NCI-H345 (cell line): ENCODE results near the gene TM9SF3.

Experiments
- DNase-seq: peaks from one replicate; lab custom pipeline; 2025; lab: John Stamatoyannopoulos, UW

The TM9SF3 gene

DNA sequence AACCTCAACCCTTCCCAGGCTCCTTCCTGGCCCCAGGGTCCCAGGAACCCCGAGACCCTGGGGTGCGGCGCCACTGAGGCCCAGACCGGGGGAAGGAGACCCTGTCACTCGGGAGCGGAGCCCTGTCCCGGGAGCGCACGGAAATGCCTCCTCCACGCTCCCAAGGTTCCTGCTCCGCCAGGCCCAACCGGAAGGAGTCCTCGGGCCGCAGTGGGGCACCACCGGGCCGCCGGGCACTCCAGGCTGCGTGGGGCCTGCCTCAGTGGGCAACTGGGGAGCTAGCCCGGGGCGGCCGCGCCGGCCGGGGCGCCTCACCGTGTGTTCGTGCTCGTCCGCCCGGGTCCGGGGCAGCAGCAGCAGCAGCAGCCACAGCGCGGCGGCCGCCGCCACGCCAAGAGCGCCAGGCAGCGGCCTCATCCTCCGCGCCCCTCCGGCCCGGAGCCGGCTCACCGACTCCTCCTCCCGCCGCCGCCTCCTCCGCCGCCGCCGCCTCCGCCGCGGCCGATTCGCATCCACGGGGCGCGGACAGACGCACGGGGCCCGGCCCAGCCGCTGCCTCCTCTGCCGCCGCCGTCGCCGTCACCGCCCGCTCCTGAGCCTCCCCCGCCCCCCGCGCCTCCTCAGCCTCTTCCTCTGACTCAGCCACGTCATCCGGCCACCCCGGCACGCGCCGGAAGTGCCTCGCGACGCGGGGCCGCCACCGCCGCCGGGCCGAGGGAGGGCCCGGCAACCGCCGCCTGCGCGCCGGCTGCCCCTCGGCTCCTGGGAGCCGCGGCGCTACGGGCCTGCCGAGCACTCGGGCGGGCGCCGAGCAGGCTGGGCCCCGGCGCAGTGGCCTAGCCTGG, at the start of gene TM9SF3:
Gene TM9SF3, minus strand, starts transcription at position 594 of the 845 bp plus-strand sequence. Its CDS starts 177 bp downstream, at position 417.
- DNase-seq: peak; percentile 80

DNA sequence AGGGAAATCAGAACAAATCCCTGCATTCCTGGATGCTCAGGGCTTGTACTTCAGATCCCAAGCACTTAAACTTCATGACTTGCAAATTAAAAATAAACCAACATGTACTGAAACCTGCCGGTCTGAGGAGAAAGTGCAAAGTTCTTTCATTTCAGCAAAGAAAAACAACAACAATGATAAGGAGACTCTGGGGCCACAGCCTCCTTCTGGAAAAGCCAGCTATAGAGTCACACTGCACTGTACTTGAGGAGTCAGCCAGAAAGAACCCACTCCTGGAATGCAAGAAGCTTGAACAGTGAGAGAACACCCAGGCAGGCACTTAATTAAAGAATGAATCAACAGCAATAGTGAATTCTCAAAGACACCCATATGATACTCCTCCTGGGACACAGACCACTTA, 49.7 kb upstream of the TM9SF3 start:
- DNase-seq: no peak

GRCh38 chr10:96632974-96633710, 46.3 kb upstream of the TM9SF3 start:
- DNase-seq: no peak

DNA sequence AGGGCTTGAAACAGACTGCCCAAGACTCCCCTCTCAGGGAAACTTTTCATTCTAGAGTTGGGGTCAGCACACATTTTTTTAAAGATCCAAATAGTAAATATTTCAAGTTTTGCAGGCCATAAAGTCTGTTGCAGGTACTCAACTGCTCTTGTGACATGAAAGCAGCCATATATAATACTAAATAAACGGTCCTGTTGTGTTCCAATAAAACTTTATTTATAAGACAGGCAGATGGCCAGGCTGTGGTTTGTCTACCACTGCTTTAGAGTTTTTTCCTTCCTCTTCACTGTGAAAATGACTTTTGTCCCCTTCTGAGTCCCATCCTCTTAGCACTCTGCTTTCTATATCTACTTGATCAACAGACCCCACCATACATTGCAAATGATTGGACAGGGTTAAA, 40.5 kb upstream of the TM9SF3 start:
- DNase-seq: no peak

GRCh38 chr10:96626795-96627194, 40.0 kb upstream of the TM9SF3 start:
- no peak for DNase-seq

GRCh38 chr10:96625173-96625572, 38.4 kb upstream of the TM9SF3 start:
- DNase-seq: no peak

DNA sequence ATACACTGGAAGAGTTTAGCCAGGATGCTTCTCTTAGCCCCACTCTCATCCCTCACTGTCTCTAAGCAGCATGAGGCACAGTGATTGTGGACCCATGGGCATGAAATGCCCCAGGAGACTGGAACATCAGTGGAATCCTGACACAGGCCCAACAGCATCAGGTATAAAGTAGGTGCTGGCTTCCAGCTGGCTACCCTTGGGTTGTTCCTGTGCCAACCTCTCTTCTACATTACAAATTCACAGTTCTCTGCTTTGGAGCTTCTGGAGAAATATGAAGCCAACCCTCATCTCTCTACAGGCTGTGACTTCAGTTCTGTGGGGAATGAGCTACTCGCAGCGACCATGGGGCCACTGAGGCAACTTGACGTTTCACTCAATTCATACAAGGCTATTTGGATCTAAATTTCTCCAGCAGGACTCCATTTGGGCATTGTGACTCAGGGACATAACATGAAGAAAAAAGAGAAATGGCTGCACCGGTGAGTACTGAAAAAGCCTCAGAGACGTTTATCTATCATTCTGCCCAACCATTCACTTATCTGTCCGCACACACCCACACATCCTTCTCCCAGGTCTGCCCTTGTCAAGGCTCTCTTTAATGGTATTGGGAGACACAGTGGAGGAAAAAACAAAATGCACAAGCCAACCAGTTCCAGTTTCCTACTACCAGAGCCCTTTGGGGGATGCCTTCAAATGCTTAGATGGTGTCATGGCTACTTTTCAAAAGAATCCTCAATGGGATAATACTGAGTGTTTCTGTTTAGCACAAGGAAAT, 35.4 kb upstream of the TM9SF3 start:
- DNase-seq: no peak

GRCh38 chr10:96619796-96620773, 33.3 kb upstream of the TM9SF3 start:
- DNase-seq: peak; percentile 69

DNA sequence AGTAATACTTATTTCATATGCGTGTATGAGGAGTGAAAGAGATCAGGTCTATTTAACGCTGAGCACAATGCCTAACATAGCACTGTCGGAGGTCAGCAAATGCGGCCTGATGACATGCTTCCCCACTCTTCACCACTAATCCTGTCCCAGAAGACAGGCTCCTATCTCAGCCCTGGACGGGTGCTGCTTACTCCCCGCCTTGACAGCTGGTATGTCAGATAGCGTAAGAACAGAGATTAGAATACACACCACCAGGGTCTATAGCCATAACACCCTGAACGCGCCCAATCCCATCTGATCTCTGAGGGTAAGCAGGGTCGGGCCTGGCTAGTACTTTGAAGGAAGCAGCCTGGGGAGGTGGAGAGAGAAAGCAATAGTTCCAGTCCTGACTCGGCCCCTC, 32.3 kb upstream of the TM9SF3 start:
- peak; percentile 32 for DNase-seq

DNA sequence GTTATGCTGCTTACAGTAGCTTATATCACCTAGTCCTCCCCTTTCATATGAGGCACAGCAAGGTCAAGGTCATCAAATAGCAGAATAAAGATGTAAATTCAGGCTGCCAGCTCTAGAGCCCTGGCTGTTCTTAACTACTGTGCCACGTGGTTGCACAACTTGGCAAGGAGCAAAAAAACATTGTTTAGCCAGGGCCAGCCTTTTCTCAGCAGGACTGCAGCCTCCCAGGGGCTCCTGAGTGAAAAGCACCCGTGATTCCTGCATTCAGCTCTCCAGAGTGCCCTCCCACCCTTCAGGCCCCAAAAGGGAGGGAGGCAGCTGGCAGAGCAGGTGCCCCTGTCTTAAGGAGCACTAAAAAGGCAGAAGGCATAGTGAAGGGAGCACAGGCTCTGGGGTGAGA, 31.8 kb upstream of the TM9SF3 start:
- peak; percentile 73 for DNase-seq

DNA sequence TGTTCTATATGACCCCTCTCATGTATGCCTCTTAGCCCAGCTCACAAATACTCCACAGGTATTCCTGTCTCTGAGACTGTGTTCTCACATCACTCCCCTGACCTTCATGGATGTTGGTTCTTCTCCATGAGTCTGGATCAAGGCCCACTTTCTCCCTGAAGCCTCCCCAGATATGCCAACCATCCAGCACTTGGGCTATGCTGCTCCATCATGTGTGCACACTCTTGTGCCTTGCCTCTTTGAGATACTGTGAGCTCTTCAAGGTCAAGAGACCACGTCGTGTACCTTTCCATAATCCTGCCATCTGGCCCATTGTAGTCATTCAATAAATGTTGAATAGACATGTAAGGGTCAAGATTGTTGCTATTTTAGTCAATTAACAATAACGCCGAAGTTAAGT, 30.1 kb upstream of the TM9SF3 start:
- DNase-seq: no peak

GRCh38 chr10:96614515-96614914, 27.7 kb upstream of the TM9SF3 start:
- no peak for DNase-seq

DNA sequence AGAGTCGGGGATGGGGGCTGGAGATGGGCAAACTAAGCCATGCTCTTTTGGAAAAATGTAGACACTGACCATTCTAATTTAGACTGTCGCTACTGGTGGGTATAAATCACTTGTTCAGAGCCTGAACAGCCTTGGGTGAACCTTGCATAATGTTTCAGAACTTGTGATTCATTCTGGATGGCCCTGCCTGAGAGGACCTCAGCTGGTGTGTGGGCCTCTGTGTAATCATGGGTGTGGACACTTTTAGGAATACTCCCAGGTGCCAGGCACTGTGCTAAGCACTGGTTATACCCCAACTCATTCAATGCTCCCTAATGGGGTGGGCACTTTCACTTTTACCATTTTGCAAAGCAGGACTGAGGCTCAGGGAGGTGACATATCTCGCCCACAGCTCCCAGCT, 26.8 kb upstream of the TM9SF3 start:
- no peak for DNase-seq

DNA sequence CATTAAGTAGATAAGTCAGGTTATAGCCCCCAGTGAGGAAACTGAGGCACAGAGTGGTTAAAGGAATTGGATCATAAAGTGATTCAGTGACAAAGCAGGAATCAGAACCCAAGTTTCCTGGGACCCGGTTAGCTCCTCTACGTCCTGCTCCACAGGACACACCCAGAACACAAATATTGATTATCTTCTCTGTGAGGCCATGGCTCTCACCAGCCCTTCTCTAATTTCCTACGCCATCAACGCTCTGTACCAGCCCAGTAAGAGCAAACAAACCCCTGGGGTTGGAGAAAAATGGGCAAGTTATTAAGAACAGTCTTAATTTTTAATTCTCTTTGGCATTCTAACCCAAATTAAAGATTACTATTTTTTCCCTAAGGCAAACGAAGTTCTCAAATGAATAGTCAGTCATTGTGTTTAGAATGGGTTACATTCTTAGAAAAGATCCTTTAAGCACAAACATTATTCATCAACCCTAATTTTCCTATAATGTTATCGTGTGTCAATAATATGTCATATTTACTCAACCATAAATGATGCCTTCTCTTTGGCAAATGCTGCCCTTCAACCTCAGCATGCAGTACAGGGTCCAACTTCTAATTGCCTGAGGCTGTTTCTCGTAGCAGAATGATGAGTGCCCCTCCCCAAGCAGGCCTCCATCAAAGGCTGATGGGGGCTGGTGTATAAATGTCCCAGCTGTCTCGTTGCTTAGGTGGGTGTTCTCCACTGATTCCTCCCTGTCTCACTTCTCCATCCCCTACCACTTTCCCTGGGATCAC, 25.4 kb upstream of the TM9SF3 start:
- peak; percentile 10 for DNase-seq

DNA sequence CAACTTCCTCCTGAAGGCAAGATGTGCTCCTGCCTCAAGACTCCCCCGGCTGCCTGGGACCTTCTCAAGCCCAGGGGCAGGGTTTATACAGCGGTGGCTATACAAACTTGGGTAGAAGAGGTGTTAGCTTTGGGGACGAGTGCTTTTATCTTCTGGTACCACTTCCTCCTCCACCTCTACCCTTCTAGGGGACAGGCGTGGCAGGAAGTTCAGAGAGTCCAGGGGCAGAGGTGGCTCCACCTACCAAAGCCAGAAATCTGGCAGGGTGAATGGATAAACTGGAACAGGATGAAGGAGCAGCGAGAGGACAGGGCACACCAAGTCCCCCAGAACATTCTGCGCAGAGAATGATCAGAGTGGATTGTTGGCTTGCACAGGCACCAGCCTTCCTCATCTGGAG, 24.0 kb upstream of the TM9SF3 start:
- DNase-seq: no peak

GRCh38 chr10:96609510-96609909, 22.7 kb upstream of the TM9SF3 start:
- DNase-seq: no peak

GRCh38 chr10:96608805-96609204, 22.0 kb upstream of the TM9SF3 start:
- no peak for DNase-seq

GRCh38 chr10:96608262-96608661, 21.4 kb upstream of the TM9SF3 start:
- DNase-seq: no peak

DNA sequence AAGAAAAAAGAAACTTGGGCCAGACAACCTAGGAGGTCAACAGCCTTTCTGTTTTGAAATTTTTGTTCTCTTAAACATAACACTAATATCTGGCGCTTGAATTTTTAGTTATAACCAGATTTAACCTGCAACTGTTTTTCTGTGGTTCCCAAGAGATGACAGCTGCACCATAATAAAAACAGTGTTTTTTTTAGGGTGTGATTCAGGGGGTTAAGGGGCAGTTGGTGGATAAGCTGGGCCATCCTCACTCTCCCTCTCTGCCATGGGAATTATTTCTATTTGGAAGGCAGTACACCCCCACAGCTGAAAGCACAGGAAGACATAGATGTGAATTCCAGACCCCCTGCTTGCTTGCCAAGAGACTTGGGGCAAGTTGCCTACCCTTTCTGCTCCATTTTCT, 20.1 kb upstream of the TM9SF3 start:
- no peak for DNase-seq

DNA sequence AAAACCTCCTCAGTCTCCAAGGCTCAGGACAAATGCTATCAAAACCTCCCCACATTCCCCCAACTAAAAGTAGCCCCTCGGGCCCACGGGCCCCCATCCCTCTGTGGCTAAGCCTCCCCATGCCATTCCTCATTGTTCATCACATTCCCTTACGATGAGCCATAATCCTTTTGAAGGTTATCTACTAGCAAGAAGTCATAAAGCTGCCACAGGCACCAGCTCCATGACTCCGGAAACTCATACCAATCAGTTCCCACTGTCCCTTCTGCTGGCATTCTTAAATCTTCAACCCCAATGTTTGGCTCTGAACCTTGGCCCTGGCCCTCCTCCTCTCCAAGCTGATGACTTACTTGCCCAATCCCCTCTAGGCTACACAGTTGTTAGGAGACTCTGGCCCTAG, 19.4 kb upstream of the TM9SF3 start:
- no peak for DNase-seq

DNA sequence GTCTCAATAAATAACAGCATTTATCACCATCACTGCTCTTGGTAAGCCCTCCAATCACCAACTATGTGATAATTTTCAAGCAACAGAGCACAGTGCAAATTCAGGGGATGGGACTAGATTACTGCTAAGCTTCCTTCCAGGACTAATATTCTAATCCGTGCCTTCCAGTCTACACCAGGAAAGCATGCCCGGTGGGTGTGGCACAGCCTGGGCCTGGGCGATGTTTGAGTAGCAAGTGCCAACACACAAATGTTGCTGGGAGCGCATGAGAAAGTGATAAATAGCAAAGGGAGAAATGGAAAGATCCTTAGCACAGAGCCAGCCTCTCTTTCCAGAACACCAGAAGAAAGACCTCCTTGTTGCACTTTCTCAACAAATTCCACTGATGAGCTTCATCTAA, 13.5 kb upstream of the TM9SF3 start:
- DNase-seq: no peak
